Stimulated activated CD8-positive, alpha-beta memory T cell treated with anti-CD3 and anti-CD28 coated beads, Interleukin-7, amount 100 ng/mL, for 4 hours (primary cell): Measurements from ENCODE around the gene PPP3CA.

Experiments used
- DNase-seq, 2 donors: peaks; one replicate each; pipeline ENCODE4 v3.0.0-alpha.2; 2020; ENCODE audit warnings: low read depth in 2 of 2

Gene PPP3CA

DNA sequence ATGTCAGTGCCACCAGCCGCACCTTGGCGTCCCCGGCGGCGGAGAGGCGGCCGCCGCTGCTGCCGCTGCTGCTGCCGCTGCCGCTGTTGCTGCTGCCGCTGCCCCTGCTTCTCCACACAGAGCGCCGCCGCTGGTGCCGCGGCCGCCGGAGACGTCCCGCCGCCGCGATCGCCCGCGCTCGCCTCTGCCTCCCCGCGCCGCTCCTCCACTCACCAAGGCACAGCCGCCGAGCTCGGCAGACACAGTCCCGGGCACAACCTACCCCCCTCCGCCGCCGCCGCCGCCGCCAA lies at the start of gene PPP3CA:
TSS of gene PPP3CA (minus strand) at position 260 of the 290 bp plus-strand sequence.
- DNase-seq = no peak

DNA sequence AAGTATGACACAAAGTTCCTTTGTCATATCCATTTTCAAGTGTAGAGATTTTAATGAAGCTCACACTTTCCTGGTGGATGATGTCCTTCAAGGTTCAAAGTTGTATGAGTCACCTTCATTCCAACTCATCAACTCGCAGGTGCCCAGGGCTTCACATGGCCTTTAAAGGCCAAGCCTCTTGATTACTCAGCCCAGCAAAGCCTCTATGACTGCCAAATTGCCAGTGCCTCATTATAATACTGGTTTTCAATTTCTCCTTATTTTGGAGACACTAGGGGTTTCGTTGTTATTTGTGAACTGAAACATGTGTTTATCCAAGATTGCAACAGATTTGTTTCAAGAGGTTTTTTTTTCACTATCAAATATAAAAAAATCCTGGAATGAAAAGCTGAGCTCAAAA lies 45.9 kb upstream of the PPP3CA start:
- no peak for DNase-seq

DNA sequence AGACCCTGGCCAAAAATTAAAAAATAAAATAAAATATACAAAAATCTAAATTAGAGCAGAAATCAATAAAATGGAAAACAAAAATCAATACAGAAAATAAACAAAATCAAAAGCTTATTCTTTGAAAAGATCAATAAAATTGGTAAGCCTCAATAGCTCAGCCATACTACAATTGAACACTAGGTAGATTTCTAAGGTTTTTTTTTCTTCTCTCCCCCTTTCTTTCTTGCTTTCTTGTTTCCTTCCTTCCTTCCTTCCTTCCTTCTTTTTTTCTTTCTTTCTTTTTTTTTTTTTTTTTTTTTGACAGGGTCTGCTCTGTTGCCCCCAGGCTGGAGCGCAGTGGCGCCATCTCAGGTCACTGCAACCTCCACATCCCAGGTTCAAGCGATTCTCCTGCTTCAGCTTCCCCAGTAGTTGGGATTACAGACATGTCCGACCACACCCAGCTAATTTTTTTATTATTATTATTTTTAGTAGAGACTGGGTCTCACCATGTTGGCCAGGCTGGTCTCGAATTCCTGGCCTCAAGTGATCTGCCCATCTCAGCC lies 23.4 kb upstream of the PPP3CA start:
- no peak for DNase-seq

DNA sequence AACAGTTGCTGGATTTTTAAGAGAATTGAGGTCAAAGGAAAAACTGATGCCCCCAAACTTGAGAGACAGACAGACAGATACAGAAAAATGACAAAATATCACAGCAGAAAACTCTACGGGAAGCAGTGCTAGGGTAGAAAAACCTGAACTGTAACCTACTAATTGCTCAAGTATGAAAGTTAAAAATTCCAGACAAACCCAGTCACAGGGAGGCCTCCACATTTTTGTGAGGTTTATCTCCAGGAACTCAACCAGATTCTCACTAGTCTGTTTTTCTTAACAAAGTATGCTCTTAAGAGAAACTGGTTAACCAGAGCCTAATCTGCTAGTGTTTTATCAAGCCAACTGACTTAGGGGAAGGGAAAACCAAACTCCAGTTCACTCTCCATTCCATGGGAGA lies 19.9 kb upstream of the PPP3CA start:
- no peak for DNase-seq

DNA sequence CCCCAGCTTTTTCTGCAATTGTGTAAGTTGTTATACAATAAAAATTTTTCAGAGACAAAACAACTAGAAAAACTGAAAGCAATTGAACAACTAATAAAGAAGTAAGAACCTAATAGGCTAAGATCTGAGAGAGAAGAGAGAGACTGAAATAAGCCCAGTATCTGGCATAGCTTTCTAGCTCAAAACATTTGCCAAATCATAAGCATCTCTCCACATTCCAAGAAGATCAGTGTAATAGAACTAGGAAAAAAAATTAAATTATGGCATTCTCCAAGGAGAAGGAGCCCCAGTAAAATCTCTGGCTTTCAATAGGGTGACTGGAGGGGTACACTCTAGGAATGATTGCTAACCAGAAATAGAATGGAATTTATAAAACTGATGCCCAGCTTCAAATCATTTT lies 19.0 kb upstream of the PPP3CA start:
- DNase-seq = no peak

DNA sequence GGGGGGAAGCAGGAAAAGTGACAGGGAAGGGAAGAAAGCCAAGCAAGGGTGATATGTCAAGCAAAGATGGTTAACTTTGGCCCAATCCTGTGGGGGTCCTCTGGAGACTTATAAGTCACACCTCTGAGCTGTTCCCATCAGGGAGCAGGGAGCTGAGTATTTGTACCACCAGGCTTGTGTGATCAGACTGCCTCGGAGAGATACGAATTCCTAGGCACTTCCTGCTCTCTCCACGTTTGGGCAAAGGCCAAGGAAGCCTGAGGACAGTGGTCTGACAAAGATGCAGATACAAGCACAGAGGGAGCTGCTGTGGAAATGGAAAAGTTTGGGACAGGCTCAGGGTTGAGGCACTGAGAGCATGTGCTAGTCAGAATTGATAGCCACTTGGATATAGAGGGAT lies 10.4 kb upstream of the PPP3CA start:
- no peak for DNase-seq

DNA sequence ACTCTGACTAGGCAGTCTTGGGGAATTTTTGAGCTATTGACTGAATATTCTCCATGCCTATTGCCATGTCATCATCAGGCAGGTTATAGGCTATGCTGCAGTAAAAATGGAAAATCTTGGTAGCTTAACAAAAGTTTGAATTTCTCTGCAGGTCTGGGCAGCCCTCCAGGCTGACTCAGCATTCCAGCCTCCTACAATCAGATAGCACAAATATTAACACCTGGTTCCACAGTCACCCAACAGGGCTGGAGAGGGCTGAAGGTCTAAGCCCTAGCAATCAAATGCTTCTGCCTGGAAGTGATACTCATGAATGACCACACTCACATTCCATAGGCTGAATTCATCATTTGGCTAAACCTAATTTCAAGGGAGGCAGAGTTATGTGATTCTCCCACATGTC lies 9.6 kb upstream of the PPP3CA start:
- no peak for DNase-seq

DNA sequence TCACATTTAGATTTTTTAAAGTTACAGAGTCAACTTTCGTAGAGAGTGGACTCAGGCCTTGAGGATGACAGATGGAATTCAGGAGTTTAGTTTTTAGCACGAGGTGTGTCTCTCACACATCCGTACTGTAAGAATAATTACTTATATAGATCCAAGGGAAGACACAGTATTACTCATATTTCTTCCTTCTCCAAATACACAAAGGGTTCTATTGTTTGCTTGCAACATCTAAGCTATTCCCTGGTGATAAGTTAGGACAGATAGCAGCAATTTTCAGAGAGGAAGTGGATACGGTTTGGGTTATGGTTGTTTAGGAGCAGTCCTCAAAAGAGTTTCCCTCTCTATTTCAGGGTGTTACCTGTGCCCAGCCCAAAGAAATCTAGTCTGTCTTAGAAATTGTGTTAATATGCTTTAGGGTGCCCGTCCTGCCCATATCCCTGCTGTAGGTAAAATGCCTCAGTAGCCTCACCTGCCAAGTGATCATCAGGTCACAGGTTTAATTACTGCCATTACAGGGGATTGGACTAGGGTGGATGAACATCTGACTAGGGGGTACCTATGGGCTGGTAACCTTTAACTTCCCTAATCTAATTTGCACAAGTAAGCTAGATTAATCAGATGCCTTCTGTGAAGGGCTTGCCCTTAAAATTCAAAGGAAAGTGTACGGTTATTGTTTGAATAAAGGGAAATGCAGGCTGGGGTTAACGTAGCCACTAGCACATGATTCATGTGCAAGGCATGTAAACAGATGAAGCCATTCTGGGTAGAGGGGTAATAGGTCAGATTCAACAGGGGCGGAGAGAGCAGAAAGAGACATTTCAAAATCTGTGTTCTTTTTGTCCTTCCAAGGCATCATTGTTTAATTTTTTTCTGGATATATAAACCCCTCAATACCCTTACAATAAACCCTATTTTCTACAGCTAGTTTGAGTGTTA lies 8.7 kb upstream of the PPP3CA start:
- DNase-seq = no peak

DNA sequence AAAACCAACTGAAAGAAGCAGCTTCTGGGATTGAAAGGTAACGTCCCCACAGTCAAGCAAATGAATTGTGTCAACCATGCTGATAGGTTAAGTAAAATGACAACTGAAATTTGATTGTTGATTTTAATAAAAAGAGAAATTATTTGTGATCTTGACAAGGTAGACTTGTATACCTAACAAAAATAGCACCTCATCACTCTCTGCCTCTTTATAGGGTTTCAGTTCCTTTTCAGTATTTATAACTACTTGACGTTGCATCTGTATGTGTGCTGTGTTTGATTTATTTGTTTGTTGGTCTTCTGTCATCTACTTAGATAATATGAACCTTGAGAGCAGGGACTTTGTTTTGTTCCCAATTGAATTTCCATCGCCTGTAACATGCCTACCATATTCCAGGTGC lies 7.9 kb upstream of the PPP3CA start:
- no peak for DNase-seq

DNA sequence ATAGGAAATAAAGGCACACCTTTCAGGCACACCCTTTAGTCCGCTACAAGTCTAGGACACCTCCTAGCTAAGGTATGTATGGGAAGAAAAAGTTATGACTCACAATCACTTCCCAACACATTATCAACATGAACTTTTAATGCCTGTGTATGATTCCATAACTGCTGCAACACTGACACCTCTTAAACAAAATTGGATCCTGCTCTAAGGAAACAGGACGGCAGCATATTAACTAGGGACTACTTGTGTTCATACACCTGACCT lies 2.4 kb upstream of the PPP3CA start:
- no peak for DNase-seq

DNA sequence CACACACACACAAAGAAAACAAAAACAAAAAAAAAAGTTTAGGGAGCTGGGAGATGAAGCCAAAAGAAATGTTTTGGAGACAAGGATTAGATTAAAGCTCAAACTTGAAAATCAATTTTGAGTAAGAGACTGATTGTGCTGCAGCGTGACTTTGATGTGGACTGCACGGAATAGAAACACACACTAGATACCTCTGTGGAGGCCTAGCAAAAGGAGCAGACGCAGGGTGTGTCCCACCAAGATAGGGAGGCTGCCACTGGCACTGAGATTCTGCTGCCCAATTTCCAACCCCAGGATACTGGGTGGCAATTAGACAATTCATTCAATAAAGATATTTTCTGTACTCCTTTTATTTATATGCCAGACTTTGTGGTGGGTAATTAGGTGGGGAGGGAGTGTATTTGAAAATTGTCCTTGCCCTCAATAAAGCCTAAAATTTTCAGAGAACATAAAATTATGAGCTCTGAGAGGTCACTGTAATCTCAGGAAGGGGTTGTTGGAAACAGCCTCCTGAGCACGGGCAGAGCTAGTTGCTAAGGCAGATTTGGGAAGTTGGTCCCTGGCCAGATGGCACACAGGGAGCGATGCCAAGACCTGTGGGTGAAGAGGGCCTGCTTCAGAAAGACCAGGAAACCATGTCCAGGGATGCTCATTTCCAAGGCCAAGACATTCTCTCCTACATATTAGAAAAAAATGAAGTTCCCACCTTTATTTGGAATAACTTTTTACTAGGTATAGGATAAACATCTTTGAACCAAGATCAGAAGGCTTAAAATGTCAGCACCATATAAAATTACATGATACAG lies 1.9 kb upstream of the PPP3CA start:
- DNase-seq = no peak

DNA sequence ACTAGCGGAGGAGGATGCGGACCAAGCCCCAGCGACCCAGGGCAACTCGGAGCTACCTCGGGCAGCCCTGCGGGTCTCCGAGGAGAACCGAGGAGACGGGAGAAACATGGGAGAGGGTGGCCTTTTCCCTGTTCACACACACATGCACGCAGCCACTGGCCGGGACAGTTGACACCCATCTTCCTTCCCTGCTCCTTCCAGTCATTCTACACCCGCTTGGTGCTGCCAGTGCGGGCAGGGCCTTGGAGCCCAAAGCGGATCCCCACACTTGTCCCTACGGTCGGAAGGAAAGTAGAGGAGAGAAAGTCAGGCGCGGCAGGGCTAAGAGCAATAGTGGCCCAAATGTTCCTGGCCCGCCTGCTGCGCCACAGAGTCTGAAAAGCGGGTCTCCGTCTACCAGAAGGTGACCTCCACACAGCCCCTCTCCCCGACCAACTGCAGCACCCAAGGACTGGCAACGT lies 1.1 kb upstream of the PPP3CA start:
- no peak for DNase-seq

DNA sequence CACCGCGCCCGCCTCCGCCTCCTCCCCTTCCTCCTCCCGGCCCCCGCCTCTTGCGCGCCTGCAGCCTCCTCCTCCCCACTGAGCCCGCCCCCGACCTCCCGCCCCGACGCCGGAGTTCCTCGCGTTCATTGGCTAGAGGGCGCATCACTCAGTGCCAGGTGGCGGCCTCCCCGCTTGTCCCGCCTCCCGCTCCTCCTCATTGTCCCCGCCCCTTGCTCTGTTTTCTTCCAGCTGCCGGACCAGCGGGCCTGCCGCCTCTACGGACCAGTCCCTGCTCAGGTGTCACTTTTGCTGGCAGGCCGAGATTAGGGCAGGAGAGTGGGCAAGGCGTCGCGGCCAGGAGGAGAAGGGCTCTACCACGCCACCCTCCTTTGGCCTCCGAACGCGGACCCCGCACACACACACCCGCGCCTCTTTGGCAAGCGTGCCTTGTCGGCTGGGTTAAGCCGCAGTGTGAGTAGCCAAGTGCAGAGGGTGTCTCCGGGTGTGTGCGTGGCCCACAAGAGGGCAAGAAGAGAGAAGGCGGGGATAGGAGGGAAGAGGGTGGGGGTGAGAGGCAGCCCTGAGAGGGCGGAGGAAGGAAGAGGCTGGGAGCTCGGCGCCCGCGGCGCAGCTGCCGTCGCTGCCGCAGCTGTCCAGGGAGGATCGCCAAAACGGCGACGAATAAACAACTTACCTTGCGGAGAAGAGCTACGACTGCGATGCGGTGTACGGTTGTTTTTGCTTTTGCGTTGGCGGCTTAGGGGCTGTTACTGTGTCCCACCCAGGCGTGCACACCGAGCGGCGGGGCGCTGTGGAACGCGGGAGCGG lies 436 bp upstream of the PPP3CA start:
- peak; percentile 98 to 99 for DNase-seq

DNA sequence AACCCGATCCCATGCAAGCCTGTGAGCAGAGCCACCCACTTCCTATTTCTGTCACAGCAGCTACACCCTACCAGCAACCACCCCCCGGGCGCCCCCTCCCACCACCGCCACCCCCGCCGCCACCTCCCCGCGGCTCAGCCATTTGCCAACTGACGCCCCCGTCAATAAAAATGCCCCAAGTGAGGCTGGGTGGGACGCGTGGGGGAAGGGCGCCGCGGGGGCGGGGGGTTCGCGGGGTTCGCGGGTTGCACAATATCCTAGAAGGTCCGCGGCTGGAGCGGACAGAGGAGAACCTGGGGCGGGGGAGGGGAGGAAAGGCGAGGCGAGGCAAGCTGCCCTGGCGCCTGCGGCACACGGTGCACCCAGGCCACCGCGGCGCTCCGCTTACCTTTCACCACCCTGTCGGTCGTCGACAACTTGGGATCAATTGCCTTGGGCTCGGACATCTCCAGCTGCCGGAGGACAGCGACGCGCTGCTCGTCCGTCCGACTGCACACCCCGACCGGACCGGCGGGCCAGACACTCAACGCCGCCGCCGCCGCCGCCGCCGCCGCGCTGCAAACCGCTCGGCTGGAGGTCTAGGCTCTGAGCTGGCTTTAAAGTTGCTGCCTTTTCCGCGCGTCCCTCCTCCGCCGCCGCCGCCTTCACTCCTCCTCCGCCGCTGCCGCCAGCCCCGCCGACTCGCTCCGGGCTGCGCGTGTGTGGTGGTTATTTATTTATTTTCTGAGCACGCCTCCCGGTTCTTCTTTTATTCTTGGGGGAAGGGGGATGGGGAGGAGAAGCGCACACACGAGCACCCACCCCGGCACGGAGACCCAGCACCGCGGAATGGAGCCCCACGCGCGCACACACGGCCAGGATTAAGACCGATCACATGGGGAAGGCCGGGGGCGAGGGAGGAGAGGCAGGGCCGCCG lies 717 bp downstream of the PPP3CA start:
- peak; percentile 31 to 58 for DNase-seq

DNA sequence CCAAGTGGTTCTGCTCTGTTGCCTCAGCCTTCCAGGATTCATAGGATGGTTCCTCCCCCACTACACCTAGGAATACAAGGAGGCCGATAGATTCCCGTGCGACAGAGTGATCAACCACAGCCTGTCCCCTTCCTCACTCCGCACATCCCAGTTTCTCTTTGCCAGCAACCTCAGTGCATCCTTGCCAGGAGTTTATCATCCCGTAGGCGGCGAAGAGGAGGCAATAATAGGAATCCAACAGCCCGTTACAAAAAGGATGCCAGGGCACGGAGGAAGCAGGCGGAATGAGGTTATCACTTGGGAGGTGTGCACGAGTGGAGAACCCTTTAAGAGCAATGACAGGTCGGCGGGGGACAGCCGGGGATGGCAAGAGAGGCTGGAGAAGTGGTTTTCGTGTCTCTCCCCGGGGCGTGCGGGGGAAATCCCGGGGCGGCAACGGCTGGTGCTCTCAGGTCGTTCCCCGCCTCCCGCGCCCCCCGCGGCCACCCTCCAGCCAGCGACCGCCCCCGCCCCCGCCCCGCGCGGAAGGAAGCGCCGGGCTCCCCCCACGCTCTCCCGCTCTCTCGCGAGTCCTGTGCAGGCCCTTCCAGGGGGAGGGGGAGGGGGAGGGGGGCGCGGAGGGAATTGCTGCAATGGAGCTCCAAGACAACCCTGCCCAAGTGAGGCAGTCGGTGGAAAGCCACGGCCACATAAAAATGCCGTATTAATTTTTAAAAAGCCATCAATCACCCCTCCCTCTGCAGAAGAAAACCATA lies 1.6 kb downstream of the PPP3CA start:
- peak; percentile 32 to 72 for DNase-seq

DNA sequence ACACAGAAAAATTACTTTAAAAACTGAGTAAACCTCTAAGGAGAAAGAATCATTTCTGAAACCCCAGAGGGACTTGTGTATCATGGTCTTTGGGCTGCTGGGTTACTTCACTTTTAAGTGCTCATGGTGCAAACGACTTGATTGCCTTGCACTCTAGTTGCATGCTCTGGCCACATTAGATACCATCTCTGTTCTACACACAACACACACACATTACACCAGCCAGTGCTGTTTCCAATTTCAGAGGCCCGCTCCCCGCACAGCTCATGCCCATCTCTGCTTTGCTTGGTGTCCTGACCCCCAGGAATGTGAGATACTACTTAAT lies 2.1 kb downstream of the PPP3CA start:
- DNase-seq = no peak

DNA sequence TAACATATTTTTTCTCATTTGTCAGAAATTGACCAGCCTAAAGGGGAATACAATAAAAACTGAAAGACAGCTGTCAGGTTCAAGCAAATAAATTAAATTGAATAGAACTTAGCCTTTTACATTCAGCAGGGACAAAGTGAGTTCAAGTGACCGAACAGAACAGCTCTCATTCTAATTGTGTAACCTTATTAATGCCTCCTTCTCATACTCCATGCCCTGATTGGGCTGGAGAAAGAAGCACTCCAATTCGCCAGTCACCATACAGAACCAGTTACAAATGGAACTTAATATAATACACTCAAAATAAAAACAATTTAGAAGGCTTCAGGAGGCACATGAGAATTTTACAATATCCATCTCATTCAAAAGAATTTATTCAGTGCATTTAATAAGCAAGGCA lies 8.0 kb downstream of the PPP3CA start:
- no peak for DNase-seq

DNA sequence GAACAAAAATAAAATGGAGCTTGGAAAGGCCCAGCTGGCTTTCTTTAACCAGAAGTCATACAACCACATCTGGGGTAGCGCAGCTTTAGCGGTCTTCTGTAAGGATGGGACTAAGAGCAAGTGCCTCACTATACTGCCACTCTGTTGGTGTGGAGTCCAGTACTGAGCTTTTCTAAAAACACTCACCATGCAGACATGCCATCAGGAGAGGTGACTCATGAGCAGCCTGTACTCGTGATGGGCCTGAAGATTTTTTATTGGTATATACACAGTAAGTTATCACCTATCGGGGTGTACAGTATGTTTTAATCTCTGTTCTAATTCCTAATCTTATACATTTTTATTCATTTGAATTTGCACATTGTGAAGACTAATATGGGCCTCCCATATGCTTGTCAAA lies 9.6 kb downstream of the PPP3CA start:
- DNase-seq = no peak

DNA sequence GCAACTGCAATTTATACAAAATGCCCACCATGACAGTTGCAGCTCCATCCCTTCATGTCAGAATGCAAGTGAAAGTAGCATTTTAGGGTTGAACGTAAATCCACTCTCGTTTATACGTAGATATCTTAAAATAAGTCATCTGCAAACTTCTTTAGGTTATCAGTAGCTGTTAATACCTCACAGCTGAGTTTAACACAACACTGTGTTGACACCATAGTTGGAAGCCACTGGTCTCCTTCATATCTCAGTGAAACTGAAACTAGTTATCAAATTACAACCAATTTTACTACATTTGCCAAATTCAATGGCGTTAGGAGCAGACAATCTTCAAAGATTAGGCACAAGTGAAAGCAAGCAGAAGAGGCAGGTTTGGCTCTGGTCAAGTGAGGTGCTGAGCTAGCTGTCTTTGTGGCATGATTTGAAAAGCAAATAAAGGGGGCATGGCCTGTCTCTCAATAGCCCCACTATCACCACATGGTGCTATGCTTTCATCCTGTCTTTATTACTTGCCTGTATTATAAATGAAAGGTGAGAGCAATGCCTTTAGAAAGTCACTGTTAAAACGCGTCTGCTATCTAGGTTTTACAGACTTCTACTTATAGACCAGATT lies 12.3 kb downstream of the PPP3CA start:
- DNase-seq = no peak

DNA sequence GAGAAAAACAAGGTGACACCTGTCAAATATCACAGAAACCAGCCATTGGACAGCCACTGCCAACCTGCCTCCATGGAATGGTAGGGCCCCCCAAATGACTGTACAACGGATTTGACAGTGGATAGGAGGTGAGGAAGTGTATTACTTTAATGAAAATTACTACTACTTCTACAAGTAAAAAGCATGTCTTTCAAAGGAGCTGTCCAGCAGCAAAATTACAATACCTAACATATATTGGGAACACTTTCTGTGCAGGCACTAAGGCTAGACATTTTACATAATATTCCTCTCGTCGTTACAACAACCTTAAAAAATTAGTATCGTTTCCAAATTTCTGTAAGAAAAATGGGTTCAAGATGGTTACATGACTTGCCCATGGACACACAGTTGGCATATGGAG lies 14.9 kb downstream of the PPP3CA start:
- no peak for DNase-seq
